Lung (tissue), 12 donors: ENCODE measurements around the gene MBP. TPM values are rescaled to one million over a fixed set of nuclear protein-coding genes. Genes with fewer than 3 reads are reported as not detected.
"Not testable (repeated sequence)": the region's sequence is repeated elsewhere in the genome, so short reads cannot be mapped to it uniquely, and the experiment has no call there.

Experiments
- ATAC-seq: fragments of 200-7000 bp; cut with Tn5 transposase; one replicate; pipeline ENCODE4 v1.9.1; 2020; ENCODE audit warnings: moderate number of reproducible peaks; ENCODE audit not compliant: insufficient read depth, low FRiP score
- DNase-seq, 3 donors: peaks; one replicate each; pipeline ENCODE4 v3.0.0-alpha.2; 2013 to 2017
- H3K27ac ChIP-seq, 2 donors: one replicate each; pipeline ENCODE4 v1.5.1; 2013; ENCODE audit warnings: mild to moderate bottlenecking in 2 of 2, moderate library complexity in 2 of 2, control low read depth in 1 of 2, inconsistent platforms in 1 of 2, low read depth in 1 of 2, low read length in 1 of 2
- H3K27me3 ChIP-seq, 3 donors: one replicate each; pipeline ENCODE4 v1.5.1; 2013; ENCODE audit warnings: low read length in 2 of 3; ENCODE audit not compliant: control insufficient read depth in 3 of 3, insufficient read depth in 3 of 3
- H3K36me3 ChIP-seq, 4 donors: one replicate each; pipeline ENCODE4 v1.5.1; 2013; ENCODE audit warnings: low read length in 4 of 4, mild to moderate bottlenecking in 1 of 4, moderate library complexity in 1 of 4; ENCODE audit not compliant: control insufficient read depth in 4 of 4, insufficient read depth in 4 of 4
- H3K4me1 ChIP-seq, 5 donors: one replicate each; pipeline ENCODE4 v1.5.1; 2013; ENCODE audit warnings: low read length in 5 of 5, mild to moderate bottlenecking in 2 of 5, moderate library complexity in 1 of 5; ENCODE audit not compliant: control insufficient read depth in 5 of 5, insufficient read depth in 5 of 5
- H3K4me3 ChIP-seq: one replicate; pipeline ENCODE4 v1.5.1; 2013; ENCODE audit warnings: mild to moderate bottlenecking, control low read depth, moderate library complexity
- H3K9ac ChIP-seq, 2 donors: one replicate each; pipeline ENCODE4 v1.5.1; 2013; ENCODE audit warnings: low read length in 2 of 2, control low read depth in 1 of 2; ENCODE audit not compliant: insufficient read depth in 1 of 2
- H3K9me3 ChIP-seq, 4 donors: one replicate each; pipeline ENCODE4 v1.5.1; 2013; ENCODE audit warnings: low read length in 3 of 4, mild to moderate bottlenecking in 1 of 4, moderate library complexity in 1 of 4; ENCODE audit not compliant: control insufficient read depth in 4 of 4, insufficient read depth in 3 of 4
- CTCF ChIP-seq: IDR thresholded peaks from 2 replicates; pipeline ENCODE4 v1.5.1; 2012; ENCODE audit warnings: mild to moderate bottlenecking; ENCODE audit errors: control extremely low read depth, extremely low read depth
- WGBS, 2 donors: extraction: QIAGEN DNeasy Blood & Tissue Kit; methylation state at CpG; one replicate each; pipeline ENCODE4 v1.1.7; 2013; 5-methylcytosine and 5-hydroxymethylcytosine counted together
- polyA plus RNA-seq, 2 donors: library from polyadenylated mRNA; stranded (reverse); fragments of 200-250 nt; gene quantifications; one replicate each; pipeline ENCODE4 v1.2.1, GENCODE V29; 2013
- total RNA-seq, 2 donors: library from RNA; depleted of rRNA in 1 of 2; stranded (reverse); fragments of >200 nt in 1 of 2; gene quantifications; one replicate each; pipeline ENCODE4 v1.2.1, GENCODE V29; 2014 to 2021
- donor health status: control.
- donor health status: control.
- donor health status: Bipolar disorder and iron deficiency.
- donor health status: healthy.
- donor health status: DM: yes; HTN: yes; CAD: no.

The MBP gene
- total and polyA plus RNA-seq, 4 donors: 15.6 to 64.1 (median 30.9) TPM

GRCh38 chr18:77022116-77022515, 110.5 kb downstream of the MBP start:
- H3K4me1 ChIP-seq: peaks cover 0 to 7% (median 0%) of the 10 kb centered on the region in 5 donors
- DNase-seq: no peak
- no peak for ATAC-seq
- peaks cover 0 to 9% (median 0%) of the 10 kb centered on the region in 4 donors for H3K36me3 ChIP-seq
- H3K9me3 ChIP-seq: no peaks in the 10 kb centered on the region
- no peak overlapping the region for H3K27ac ChIP-seq
- no peak overlapping the region for H3K4me3 ChIP-seq
- no peak for TF ChIP-seq CTCF
- no peak overlapping the region for H3K9ac ChIP-seq
- no peaks in the 10 kb centered on the region for H3K27me3 ChIP-seq
- WGBS, 2 donors: 95 to 96% methylated on average over 12 of the region's 12 CpGs

- DNase-seq, H3K4me1 ChIP-seq, H3K27ac ChIP-seq, H3K4me3 ChIP-seq, H3K27me3 ChIP-seq, H3K9me3 ChIP-seq, H3K9ac ChIP-seq, ATAC-seq: not testable (repeated sequence)
- 89 to 94% methylated on average over 14 of the region's 14 CpGs for WGBS, 2 donors
- H3K36me3 ChIP-seq: peaks cover 0 to 15% (median 0%) of the 10 kb centered on the region in 4 donors
These were observed 111.1 kb downstream of the MBP start for GRCh38 chr18:77021478-77021877.

- ATAC-seq (no peak), DNase-seq (no peak)
- Histone ChIP-seq H3K27ac (no peak overlapping the region), H3K9ac (no peak overlapping the region), H3K4me3 (no peak overlapping the region), H3K9me3 (no peaks in the 10 kb centered on the region), H3K4me1 (peaks cover 0 to 7% (median 0%) of the 10 kb centered on the region in 5 donors), H3K36me3 (peaks cover 0 to 17% (median 0%) of the 10 kb centered on the region in 4 donors), H3K27me3 (no peaks in the 10 kb centered on the region)
- 79 to 91% methylated on average over 9 of the region's 9 CpGs for WGBS, 2 donors
- no peak for TF ChIP-seq CTCF
These were observed 111.5 kb downstream of the MBP start for GRCh38 chr18:77021075-77021474.

GRCh38 chr18:77020561-77020960, 112.0 kb downstream of the MBP start:
- WGBS, 2 donors: 90 to 92% methylated on average over 11 of the region's 11 CpGs
- DNase-seq (no peak), ATAC-seq (no peak)
- Histone ChIP-seq H3K4me3 (no peak overlapping the region), H3K27ac (no peak overlapping the region), H3K36me3 (peaks cover 0 to 13% (median 0%) of the 10 kb centered on the region in 4 donors), H3K9ac (no peak overlapping the region), H3K9me3 (no peaks in the 10 kb centered on the region), H3K27me3 (no peaks in the 10 kb centered on the region), H3K4me1 (peaks cover 0 to 7% (median 0%) of the 10 kb centered on the region in 5 donors)
- no peak for TF ChIP-seq CTCF
